DMS 273 (cell line): ENCODE data around the gene OPCML.
A peak's percentile ranks its signal among the peaks of the same experiment; 100 is the strongest.

Experiments
- DNase-seq: peaks from one replicate; lab custom pipeline; 2025; ENCODE audit not compliant: unreplicated experiment; lab: John Stamatoyannopoulos, UW

OPCML gene

DNA sequence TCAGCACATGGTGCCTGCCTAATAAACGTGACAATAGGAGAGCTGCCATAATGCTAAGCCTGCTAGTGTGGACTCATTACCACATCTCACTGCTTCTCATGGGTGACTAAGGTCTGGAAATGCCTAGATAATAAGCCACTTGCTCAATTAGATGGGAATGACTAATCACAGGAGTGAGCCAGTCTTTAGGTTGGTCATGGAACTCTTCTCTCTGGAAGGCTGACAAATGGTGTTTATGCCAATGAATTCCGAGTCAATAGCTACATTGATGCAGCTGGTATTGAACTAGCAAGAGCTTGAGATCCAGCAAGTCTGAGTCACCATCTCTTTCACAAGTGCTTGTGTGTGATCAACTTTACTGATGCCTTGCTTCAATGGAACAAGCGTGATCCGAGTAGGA, 334.9 kb downstream of the OPCML start:
- no peak for DNase-seq

DNA sequence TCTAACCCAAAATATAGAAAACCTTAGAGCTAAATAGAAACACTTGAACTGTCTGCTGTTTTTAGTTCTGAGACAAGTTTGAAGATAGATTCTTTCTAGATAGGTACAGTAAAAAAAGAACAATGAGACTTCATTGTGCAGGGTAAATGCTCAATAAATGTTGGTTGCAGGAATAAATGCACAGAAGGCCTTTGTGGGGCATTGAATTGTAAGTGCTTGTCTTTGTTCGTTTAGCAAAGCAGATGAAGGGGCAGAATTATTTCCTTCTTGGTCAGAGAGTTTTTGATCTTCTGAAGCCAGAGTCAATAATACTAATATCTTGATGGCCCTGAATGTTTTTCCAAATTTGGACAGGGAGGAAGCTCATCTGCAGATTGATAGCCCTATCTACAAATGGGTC, 340.4 kb downstream of the OPCML start:
- no peak for DNase-seq

DNA sequence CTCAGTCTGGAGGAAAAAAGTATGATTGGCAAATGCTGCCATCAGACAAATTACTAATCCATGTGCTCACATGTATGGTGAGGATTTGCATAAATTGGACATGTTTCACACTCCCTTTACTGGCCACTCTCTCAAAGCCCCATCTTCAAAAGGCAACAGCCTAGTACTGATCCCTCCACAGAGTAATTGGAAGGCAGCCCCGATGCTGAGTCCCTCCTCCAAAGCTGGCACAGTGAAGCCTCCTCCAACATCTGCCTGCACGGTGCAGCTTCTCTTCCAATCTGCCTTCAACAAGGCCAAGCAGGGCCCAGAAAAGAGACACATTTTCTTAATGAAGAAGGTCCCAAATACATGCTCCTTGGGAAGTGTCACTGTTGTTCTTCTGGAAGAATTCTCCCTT, 350.6 kb downstream of the OPCML start:
- DNase-seq, result no peak

DNA sequence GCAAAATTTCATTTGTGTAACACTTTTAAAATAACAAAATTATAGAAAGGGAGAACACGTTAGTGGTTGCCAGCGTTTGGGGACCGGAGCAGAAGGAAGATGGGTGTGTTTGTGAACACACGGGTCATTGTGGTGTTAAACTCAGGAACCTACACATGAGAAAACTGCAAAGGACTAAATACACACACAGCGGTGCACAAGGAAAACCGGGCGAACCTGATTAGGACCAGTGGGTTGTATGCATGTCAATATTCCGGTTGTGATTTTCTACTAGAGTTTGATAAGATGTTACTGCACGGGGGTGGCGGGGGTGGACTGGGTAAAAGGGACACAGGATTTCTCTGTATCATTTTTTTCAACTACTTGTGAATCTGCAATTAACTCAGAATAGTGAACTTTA, 351.2 kb downstream of the OPCML start:
- DNase-seq, result no peak

DNA sequence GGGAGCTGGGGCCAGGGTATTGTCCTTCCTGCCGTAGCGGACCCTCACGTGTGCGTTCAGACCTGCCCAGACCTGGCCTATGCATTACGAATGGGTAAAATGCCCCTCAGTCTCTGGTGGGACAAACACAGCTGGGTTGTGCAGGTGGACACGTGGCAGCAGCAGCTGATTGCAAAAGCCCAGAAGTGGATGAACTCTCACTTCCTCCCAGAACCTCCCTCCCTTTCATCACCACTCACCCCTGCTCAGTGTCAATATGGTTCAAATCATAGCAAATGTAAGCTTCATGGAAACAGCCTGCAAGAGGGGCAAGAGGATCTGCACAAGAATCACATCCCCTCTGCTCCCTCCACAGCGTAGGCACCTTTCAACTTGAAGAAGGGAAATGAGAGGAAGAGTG, 352.1 kb downstream of the OPCML start:
- DNase-seq, result no peak

DNA sequence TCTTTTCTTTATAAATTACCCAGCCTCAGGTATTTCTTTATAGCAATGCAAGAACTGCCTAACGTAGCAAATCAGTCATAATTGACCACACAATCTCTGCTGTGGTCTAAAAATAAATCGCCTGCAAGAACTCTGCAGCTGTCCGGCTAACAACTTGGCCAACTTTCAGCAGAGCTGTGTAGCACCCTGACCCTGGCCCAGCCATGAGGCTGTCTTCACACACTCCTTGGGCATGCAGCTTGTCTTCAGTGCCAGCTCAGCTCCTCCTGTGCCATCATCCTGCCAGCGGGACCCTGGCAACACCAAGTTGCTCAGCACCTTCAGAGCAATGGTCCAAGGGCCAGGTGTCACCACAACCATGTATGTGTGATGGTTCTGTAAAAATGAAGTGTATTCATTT, 355.6 kb downstream of the OPCML start:
- DNase-seq, result no peak

DNA sequence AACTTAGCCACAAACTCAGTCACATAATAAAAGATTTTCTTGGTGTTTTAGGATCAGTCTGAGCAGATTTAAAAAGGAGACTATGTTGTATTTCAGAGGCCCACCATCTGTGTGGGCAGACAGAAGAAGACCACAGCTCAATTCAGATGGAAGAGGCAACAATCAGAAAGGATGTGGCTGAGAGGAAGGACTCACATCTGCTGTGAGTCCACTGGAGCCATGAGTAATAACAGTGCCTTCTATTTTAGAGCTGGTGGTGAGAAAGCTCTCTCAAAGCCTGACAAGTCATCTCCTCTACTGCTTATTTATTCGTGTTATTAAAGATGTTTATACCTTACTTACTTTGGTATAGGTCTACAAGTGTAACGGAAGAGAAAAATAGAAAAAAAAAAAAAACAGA, 357.2 kb downstream of the OPCML start:
- no peak for DNase-seq

DNA sequence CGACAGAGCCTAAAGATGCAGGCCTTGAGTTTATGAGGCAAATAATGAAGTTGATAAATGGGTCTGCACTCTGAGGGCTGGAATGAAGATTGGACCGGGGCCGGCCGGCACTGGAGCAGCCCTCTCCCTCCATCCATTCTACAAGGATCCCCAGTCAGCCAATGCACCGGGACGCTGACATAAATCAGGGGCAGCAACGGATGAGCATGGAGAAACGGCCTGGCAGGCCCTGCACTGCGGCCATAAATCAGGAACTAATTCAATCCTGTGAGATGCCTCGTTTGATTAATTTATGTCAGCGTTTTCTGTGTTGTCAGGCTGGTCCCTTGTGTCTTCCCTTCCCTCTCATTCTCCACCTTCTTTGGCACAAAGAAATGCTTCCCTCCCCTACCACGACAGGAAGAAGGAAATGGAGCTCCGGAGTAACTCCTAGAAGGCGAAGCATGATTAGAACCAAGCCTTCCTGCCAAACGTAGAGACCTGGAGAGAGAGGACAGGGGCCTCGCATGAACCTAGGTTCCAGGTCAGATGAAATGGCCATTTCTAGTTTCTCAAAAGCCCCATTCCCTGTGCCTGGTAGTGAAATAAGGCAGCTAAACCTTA, 358.4 kb downstream of the OPCML start:
- no peak for DNase-seq

DNA sequence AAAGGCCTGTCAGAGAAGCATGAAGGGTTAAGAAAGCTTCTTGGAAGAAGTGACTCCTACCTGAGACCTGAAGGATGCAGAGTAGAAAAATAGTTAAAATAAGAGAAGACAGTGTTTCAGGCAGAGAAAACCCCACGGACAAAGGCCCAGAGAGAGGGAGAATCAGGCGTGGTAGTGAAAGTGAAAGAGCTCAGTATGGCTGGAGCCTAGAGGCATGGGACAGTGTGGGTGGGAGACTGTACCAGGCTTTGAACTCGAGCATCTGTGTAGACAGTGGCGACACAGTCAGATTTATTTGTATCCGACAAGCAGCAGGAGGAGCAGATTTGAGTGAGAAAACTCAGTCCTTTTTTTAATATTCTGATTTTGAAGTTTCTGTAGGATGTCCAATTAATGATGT, 360.0 kb downstream of the OPCML start:
- no peak for DNase-seq

DNA sequence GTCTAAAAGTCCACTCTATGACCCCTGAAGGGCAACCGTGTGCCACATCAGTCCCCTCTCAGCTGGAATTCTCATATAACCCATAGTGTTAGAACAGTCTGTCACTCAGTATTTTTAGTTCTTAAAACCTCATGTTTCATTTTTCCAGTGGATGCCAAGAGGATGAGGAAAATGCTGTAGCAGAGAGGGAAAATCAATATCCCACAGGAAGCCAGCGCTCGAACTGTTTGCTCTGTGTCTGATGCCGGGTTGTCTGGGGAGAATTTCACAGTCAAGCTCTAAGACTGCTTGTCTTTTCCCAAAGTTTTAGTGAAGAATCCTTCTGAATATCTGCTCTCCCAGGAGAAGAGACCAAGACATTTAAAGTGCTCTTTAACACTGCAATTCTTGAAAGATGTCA, 360.9 kb downstream of the OPCML start:
- DNase-seq, result no peak

DNA sequence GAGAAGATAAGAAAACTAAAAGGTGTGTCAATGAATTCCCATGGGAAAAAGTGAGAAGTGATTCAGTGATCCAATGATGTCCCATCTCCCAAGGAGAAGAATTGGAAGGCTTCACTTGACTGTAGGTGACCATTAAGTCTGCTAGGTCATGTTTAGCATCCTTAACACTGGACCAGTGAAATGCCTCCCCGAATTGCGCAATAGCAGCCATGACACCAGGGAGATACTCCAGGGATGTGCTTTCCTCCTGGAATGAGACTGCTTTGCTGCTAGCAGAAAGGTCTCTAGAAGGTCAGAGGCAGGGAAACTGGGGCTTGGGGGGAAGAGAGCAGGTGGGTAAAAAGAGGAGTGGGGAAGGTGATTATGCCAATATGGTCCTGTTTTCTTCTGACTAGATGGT, 364.3 kb downstream of the OPCML start:
- no peak for DNase-seq

DNA sequence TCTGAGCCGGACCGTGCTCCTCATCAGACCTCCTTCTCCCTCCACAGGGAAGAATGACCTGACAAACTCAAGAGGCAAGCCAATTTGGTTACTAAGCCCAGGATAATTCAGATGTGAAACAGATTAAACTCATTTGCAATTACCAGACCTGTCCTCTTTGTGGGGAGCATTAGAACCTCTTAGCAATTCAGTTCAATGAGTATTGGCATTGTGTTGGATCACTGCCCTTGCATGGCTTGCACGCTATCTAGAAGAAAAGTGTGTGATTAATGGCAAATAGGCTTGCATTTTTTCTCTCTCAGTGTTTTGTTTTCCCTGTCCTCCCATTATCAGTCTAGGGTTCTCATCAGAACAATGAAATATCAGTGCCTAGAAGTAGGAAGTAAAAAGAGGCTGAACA, 365.6 kb downstream of the OPCML start:
- no peak for DNase-seq

DNA sequence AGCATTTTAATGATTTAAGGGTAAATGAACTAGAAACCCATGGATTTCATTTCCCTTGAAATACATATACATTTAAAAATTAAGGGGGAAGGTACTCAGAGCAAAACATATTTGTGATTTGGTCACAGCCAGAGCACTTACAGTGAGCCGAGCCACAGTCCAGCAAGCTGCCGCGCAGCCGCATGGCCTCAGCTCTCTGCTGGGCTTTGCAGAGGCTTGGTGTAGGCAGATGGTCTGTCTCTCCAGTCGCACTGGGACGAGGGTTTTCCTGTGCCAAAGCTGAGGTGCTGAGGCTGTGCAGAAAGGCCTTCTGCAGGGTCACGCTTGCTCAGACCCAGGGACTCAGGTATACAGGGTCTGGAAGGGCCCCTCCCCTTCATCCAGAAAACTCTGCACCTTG, 367.3 kb downstream of the OPCML start:
- DNase-seq, result peak; percentile 11

DNA sequence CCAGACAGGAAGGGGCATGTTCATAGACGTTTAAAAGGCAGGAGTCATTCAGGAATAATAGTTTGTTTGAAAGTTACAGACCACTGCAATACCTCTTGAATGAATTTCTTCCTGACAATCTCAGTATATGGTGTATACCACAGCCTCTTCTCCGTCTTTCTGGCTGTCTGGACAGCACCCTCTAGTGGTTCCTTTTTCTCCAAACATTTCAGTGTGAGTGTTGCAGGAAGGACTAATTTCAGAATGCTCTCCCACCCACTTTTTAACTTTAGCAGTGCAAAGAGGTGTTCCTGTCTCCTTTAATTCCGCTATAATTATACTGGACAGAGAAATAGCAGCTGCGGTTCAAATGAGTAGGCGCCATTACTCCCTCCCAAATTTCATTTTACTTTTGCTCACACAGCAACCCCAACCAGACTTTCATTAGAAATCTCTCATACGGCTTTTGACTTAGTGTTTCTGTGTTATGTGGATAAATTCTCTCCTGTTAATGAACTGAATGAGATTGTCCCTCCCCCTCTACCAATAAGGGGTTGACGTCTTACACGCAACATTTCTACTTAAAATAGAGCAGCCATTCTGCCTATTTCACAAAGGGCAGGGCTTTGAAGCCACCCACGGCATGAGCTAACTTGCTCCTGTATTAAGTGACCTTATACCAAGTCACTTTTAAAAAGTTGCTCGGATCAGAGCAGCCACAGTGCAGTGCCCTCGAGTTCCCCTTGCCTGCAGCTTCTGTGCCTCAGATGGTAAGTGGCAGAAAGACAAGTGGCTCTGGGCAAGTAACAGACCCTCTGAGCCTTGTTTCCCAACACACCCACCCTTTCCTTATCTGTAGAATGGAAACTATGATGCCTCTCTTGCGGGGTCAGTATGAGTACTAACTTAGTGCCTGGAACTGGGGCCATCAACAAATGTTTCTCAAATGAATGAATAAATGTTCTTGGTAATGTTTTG, 368.6 kb downstream of the OPCML start:
- DNase-seq, result peak; percentile 54

DNA sequence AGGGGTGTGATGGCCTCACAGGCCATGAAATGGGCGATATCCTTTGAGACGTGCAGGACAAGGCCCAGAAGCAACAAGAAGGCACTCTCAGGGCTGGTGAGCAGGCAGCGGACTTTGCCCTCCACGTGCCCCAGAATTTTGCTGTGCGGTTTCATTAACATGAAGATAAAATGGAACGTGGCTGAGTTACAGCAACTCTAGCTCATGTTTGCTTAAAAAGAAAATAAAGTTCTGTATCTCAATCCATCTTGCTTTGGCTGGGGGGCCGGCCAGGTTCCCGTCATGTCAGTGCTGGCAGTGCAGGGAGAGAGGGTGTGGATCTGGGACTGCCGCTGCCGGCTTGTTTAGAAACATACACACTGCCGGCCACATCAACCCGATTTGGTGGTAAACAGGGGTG, 370.1 kb downstream of the OPCML start:
- DNase-seq, result no peak

DNA sequence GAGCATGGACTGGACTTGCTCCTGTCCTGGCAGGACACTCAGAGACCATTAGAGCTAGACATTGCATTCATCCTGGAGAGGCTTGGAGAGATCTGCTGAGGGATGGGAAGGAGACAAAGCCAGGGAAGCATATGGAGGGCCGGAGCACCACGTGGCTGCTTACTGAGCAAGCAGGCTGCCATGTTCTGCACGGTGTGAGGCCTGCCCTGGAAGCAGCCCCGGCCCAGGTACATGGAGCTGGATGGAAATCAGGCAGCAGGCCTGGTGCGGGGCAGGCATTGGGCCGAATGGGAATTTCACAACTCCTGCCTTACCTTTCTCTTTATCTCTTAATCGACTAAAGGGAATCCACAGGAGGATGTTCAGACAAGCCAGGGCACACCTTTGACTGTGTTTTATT, 371.5 kb downstream of the OPCML start:
- no peak for DNase-seq

DNA sequence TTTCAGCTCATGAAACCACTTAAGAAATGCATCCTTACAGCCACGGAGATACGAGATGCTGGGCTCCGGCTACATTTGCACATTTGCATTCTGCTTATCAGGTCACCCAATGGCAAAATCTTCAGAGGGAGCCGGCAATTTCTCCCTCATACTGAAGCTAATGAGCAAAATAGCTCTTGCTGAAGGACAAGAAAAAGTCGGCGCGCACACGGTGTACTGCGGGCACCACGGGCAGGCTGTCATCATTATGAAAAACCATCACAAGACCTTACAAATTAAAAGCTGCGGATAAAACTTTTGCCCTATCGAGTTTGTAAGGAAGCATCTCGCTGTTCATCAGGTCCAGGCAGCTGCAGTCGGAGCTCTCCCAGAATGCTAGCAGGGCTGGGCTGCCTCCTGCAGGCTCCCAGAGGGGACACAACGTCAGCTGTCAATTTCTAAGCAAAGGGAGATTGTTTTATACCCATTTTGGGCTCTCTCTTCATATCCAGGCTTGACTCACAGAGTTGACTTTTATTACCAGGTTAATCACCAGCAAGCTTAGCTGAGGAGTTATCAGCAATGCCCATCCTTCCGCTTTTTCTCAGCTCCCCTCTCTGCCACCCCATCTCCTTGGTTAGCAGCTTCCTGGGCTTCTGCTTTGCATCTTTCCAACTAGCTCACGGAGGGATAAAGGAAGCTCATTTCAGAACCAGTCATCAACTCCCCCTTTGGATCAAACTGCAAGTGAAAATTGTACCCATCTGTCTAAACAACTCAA, 375.1 kb downstream of the OPCML start:
- DNase-seq, result peak; percentile 8

DNA sequence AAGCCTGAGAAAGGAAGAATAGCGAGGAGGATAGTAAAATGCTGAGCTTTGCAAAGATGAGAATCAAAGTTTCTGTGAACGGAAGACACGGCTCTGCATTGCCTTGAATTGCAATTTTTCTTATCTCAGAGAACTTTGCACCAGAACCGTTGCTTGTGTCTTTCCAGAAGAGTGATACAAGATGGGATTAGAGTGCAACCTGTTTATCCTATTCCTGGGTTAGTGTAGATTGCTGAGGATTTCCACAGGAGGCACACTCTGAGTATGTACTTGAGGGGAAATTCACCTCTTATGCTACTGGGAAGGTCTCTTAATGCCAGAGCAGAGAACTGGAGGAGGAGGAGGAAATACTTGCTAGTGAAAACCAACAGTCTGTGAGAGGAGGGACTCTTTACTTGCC, 377.5 kb downstream of the OPCML start:
- DNase-seq, result no peak

DNA sequence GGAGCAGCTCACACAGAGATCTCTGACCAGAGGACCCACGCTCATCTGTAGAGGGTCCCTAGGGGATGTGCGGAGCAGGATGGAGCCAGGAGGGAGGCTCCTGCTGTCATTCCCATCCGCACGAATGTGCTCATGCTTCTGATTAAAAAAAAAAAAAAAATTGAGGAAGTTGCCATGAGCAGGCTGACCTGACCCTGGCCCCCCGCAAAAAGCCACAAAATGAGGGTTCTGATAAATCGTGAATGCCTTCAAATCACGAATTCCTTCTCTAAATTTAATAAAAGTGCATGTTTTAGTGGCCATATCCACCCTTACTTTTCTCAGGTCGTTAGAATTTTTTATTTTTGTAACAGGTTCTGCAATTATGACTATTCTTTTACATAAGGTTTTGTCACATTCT, 378.2 kb downstream of the OPCML start:
- no peak for DNase-seq

DNA sequence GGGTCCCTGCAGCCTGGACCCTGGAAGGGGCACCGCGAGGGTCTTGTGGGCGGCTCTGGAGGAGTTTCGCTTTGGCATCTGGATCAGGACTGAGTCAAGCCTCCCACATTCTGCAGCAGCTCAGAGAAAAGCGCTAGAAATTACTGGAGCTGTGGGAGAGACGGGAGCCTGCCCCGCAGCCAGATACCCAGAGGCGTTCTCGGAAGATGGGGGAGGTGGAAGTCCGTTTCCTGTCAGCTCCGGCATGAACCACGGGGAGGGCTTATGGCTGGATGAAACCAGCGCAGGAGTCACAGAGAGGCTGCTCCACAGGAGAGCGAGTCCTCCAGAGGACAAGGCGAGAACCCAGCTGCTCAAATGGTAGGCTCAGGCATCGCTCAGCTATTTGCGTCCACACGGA, 379.3 kb downstream of the OPCML start:
- DNase-seq, result no peak

DNA sequence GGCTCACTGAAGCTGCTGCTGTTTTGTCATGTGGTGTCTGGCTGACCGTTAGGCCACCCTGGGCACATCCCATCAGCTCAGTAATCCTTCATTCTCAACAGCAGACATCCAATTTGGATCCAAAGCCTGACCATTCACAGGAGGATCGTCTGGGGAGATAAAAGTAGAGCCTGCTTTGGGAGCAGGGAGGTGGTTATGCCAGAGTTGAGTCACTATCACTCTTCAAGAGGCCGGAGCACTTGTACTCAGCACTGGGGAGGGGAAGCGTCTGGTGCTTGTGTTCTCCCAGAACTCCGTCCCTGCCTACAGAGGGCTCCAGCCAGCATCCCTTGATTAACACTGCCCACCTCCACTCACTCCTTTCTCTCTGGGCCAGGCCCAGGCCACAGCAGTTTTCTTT, 382.6 kb downstream of the OPCML start:
- no peak for DNase-seq

DNA sequence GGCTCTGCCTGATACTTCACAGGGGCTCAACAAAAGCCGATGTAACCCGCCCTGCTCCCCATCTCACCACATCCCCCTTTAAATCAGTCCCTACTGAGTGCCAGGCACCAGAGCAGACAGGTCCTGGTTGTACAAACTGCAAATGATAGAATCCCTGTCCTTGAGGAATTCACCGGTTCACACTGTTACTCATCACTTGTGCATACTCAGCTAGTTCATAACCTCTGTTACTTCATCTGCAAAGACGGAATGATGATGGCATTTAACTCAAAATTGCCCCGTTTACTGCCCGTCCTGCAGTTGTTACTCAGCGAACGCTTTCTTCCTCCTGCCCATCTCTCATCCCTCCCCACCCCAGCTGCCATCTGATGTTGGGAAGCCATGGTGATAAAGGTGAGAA, 384.7 kb downstream of the OPCML start:
- DNase-seq, result no peak
